HG03558 (cell line): ENCODE results near the gene FAM234A.
"Not testable (repeated sequence)": the region's sequence is repeated elsewhere in the genome, so short reads cannot be mapped to it uniquely, and the experiment has no call there.

ENCODE experiments used
- ATAC-seq: cut with Tn5 transposase; IDR thresholded peaks from one replicate; pipeline ENCODE4 v1.9.1; 2021; ENCODE audit warnings: moderate number of reproducible peaks; ENCODE audit not compliant: unreplicated experiment; ENCODE audit errors: extremely low read depth

The FAM234A gene, protein sequence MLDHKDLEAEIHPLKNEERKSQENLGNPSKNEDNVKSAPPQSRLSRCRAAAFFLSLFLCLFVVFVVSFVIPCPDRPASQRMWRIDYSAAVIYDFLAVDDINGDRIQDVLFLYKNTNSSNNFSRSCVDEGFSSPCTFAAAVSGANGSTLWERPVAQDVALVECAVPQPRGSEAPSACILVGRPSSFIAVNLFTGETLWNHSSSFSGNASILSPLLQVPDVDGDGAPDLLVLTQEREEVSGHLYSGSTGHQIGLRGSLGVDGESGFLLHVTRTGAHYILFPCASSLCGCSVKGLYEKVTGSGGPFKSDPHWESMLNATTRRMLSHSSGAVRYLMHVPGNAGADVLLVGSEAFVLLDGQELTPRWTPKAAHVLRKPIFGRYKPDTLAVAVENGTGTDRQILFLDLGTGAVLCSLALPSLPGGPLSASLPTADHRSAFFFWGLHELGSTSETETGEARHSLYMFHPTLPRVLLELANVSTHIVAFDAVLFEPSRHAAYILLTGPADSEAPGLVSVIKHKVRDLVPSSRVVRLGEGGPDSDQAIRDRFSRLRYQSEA

GRCh38 chr16:234468-235305 is at the start of gene FAM234A:
Gene FAM234A, plus strand, starts transcription at chr16:234821. Its CDS starts 19,593 bp downstream, at chr16:254414.
- ATAC-seq: peak; percentile 74

GRCh38 chr16:185213-185612 is 49.4 kb upstream of the FAM234A start:
- no peak for ATAC-seq

DNA sequence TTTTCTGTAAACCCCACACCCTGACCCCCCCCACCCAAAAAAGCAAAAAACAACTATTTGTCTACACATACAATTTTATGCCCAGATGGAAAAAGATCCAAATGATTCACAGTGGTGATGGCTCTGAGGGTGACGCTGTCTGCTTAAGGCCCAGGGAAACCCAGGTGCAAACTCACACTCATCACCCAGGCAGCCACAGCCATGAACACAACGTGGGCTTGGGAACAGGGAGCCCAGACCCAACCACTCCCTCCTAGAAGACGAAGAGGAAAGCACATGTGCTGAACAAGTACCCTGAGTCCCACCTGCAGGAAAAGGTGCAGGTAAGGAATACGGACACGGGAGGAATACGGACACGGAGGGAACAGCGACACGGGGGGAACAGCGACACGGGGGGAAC is 48.9 kb upstream of the FAM234A start:
- ATAC-seq: no peak

GRCh38 chr16:187330-187729 is 47.3 kb upstream of the FAM234A start:
- ATAC-seq: no peak

- ATAC-seq: no peak
Observed at GRCh38 chr16:188674-189073, 45.9 kb upstream of the FAM234A start.

DNA sequence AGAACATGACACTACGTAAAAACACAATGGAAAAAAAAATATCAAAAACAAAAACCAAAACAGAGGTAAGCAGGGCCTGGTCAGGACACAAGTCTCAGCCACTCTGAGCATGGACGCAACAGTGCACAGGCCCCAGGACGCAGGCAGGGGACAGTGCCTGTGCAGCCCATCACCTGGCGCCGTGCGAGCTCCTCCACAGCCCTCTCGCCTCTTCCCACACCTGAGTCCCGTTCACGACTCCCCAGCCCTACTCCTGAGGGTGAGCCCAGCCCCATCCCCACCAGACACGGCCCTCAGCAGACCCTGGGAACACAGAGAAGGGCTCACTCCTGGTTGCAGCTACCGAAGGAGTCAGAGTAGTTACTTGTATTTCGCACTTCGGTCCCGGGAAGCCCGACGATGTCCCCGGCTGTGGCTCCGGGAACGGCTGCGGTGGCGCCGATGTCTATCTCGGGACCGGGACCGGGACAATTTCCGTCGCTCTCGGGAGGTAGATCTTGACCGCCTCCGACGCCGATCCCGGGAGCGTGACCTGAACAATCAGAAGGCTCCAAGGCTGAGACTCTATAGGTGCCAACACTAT is 44.9 kb upstream of the FAM234A start:
- no peak for ATAC-seq

DNA sequence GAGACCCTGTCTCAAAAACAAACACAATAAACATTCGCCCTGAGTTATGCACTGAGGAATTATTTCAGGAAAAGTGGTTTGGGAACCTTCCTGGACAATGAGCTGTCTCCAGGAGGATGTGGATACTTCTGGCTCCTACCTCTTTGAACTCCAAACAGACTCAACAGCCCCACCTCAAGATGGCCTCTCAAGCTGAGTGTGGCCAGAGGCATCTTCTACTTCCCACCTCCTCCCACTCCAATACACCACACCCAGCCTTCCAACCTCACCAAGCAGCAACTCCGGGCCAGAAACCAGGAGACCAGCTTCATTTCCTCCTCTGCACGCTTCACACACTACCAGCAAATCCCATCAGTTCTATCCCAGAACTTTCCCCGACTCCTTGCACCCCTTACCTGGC is 42.8 kb upstream of the FAM234A start:
- ATAC-seq: no peak

- ATAC-seq: no peak
Observed at GRCh38 chr16:192686-193085, 41.9 kb upstream of the FAM234A start.

DNA sequence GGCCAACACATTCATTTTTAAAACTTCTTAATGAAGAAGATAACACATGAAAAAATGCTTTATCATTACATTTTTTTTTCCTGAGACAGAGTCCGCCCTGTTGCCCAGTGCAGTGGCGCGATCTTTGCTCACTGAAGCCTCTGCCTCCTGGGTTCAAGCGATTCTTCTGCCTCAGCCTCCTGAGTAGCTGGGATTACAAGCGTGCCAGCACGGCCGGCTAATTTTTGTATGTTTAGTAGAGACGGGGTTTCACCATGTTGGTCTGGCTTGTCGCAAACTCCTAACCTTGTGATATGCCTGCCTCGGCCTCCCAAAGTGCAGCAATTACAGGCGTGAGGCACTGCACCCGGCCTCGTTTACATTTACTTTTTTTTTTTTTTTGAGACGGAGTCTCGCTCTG is 41.2 kb upstream of the FAM234A start:
- no peak for ATAC-seq

- no peak for ATAC-seq
Observed at GRCh38 chr16:194516-194915, 40.1 kb upstream of the FAM234A start.

- no peak for ATAC-seq
Observed at GRCh38 chr16:200388-200787, 34.2 kb upstream of the FAM234A start.

DNA sequence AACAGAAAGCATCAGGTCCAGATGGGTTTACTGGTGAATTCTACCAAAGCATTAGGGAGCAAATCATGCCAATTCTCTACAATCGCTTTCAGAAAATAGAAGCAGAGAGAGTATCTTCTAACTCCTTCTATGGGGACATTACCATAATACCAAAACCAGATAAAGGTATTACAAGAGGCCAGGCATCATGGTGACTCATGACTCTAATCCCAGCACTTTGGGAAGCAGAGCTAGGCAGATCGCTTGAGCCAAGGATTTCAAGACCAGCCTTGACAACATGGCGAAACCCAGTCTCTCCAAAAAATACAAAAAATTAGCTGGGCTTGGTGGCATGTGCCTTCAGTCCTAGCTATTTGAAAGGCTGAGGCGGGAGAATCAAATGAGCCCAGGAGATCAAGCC is 31.4 kb upstream of the FAM234A start:
- ATAC-seq: no peak

DNA sequence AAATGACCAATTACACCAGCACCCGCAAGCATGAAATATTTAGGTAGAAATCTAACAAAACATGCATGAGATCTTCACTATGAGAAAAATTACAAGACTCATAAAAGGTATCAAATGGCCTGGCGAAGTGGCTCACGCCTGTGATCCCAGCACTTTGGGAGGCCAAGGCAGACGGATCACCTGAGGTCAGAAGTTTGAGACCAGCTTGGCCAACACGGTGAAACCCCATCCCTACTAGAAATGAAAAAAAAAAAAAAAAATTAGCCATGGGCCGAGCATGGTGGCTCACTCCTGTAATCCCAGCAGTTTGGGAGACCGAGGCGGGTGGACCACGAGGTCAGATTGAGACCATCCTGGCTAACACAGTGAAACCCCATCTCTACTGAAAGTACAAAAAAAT is 30.6 kb upstream of the FAM234A start:
- ATAC-seq: not testable (repeated sequence)

GRCh38 chr16:209359-209758 is 25.3 kb upstream of the FAM234A start:
- ATAC-seq: not testable (repeated sequence)

GRCh38 chr16:211631-212180 is 22.9 kb upstream of the FAM234A start:
- ATAC-seq: not testable (repeated sequence)

- no peak for ATAC-seq
Observed at GRCh38 chr16:212999-213398, 21.6 kb upstream of the FAM234A start.

- ATAC-seq: no peak
Observed at GRCh38 chr16:220021-220420, 14.6 kb upstream of the FAM234A start.

DNA sequence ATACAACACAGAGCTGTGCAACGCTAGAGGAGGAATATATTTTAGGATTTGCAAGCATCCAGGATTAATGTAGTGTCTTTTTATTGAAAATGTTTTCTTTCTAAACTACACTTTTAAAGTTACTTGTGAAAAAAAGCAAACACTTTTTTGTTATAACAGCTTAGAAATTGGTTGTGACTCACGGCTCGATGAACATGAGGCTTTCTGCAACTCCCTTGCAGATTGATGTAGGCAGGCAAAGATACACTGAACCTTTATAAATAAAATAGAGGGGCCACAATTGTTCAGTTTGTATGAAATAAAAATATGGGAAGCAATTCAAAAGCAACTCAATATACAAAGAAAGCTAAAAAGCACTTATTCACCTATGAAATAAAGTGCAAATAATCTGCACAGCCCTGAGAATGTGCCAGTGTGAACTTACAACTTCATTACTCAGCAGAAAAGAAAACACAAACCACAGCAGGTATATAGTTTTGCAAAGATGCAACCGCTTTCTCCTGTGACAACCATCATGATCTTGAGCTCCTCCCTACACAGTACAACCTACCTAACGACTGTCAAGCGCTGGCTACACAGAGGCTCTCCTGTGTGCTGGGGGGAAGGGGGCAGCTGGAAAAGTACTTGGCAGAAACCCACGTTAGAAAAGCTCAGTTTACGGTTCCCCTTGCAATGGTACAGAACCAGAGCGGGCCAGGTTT is 6.3 kb upstream of the FAM234A start:
- ATAC-seq: no peak

- peak; percentile 53 for ATAC-seq
Observed at GRCh38 chr16:228852-229730, 5.5 kb upstream of the FAM234A start, which contains the start of gene LUC7L. Gene LUC7L, minus strand, starts transcription at chr16:229449. Its CDS starts 110 bp downstream, at chr16:229339.
